Sciatic nerve (tissue), 2 donors: ENCODE measurements around the gene NT5M. TPM values are rescaled to one million over a fixed set of nuclear protein-coding genes. Genes with fewer than 3 reads are reported as not detected.
"Not testable (repeated sequence)": the region's sequence is repeated elsewhere in the genome, so short reads cannot be mapped to it uniquely, and the experiment has no call there.

Experiments
- ATAC-seq: fragments of 200-7000 bp; cut with Tn5 transposase; one replicate; pipeline ENCODE4 v1.9.1; 2020; ENCODE audit warnings: mild to moderate bottlenecking, moderate library complexity
- DNase-seq: peaks from one replicate; pipeline ENCODE4 v3.0.0-alpha.2; 2020; ENCODE audit warnings: low spot score
- intact Hi-C: fragments of 100-400 bp; cut with DNase I; formaldehyde crosslinking; loops from one replicate; pipeline ENCODE4 v1.14.2; 2022
- total RNA-seq: library from RNA; stranded (reverse); fragmentation: NEBNext Ultra II Directional; extraction: Animal tissue kit (Norgen Biotek cat#: 25700); gene quantifications from one replicate; pipeline ENCODE4 v1.2.1, GENCODE V29; 2021
- donor health status: DM: no; HTN: no; CAD: no.
- donor health status: DM: no; HTN: no; CAD: no.

The NT5M gene
- total RNA-seq, result 3.9 TPM

GRCh38 chr17:17303010-17303846 is at the start of gene NT5M:
NT5M (plus strand) TSS chr17:17303373; CDS start chr17:17303551, 178 bp downstream.
- DNase-seq (peak; percentile 82), ATAC-seq (peak; percentile 86)
- intact Hi-C loops, result no loop called here

- ATAC-seq (no peak), DNase-seq (no peak)
- intact Hi-C loops, result no loop called here
Measured at GRCh38 chr17:17253406-17253805, 49.8 kb upstream of the NT5M start.

- no peak for ATAC-seq
- intact Hi-C loops, result no loop called here
- no peak for DNase-seq
Measured at GRCh38 chr17:17254036-17254435, 49.1 kb upstream of the NT5M start.

GRCh38 chr17:17255689-17256088 is 47.5 kb upstream of the NT5M start:
- intact Hi-C loops, DNase-seq, ATAC-seq: not testable (repeated sequence)

GRCh38 chr17:17256316-17256715 is 46.9 kb upstream of the NT5M start:
- no peak for DNase-seq
- intact Hi-C loops, result no loop called here
- no peak for ATAC-seq

GRCh38 chr17:17258011-17258410 is 45.2 kb upstream of the NT5M start:
- ATAC-seq (no peak), DNase-seq (no peak)
- intact Hi-C loops, result no loop called here

- DNase-seq, result no peak
- intact Hi-C loops, result no loop called here
- ATAC-seq, result no peak
Measured at GRCh38 chr17:17258998-17259397, 44.2 kb upstream of the NT5M start.

GRCh38 chr17:17264430-17264829 is 38.7 kb upstream of the NT5M start:
- DNase-seq (no peak), ATAC-seq (no peak)
- intact Hi-C loops, result no loop called here

GRCh38 chr17:17269926-17270773 is 33.0 kb upstream of the NT5M start:
- ATAC-seq (no peak), DNase-seq (no peak)
- intact Hi-C loops, result no loop called here

- intact Hi-C loops, result no loop called here
- DNase-seq (no peak), ATAC-seq (no peak)
Measured at GRCh38 chr17:17275971-17276370, 27.2 kb upstream of the NT5M start.

GRCh38 chr17:17277431-17277830 is 25.7 kb upstream of the NT5M start:
- intact Hi-C loops, ATAC-seq: not testable (repeated sequence)

GRCh38 chr17:17279316-17279715 is 23.9 kb upstream of the NT5M start:
- intact Hi-C loops, result no loop called here
- DNase-seq (no peak), ATAC-seq (no peak)

More at GRCh38 chr17:17277431-17277830, 25.7 kb upstream of the NT5M start:
- DNase-seq, result not testable (repeated sequence)

GRCh38 chr17:17280613-17281549 is 22.3 kb upstream of the NT5M start, which contains the start of gene COPS3:
COPS3 (minus strand) TSS chr17:17281246; CDS start chr17:17281186, 60 bp downstream.
- ATAC-seq (peak; percentile 98), DNase-seq (peak; percentile 99)
- intact Hi-C loops, result no loop called here

- ATAC-seq (no peak), DNase-seq (no peak)
- intact Hi-C loops, result no loop called here
Measured at GRCh38 chr17:17285951-17286350, 17.2 kb upstream of the NT5M start.

- ATAC-seq (no peak), DNase-seq (no peak)
- intact Hi-C loops, result loop anchor here (2.0 kb wide), 1 partner anchor 26 kb away; no protein-coding TSS in a partner anchor
Measured at GRCh38 chr17:17289086-17289485, 14.1 kb upstream of the NT5M start.

GRCh38 chr17:17289701-17290100 is 13.5 kb upstream of the NT5M start:
- DNase-seq (no peak), ATAC-seq (no peak)
- intact Hi-C loops, result loop anchor here (2.0 kb wide), 1 partner anchor 27 kb away; no protein-coding TSS in a partner anchor

- intact Hi-C loops, result no loop called here
- DNase-seq, result no peak
- no peak for ATAC-seq
Measured at GRCh38 chr17:17295141-17295540, 8.0 kb upstream of the NT5M start.

GRCh38 chr17:17297217-17297616 is 6.0 kb upstream of the NT5M start:
- ATAC-seq (no peak), DNase-seq (no peak)
- intact Hi-C loops, result no loop called here

GRCh38 chr17:17298108-17298507 is 5.1 kb upstream of the NT5M start:
- DNase-seq (no peak), ATAC-seq (no peak)
- intact Hi-C loops, result no loop called here
